HepG2 (cell line): ENCODE results near the gene STH. TPM values are rescaled to one million over a fixed set of nuclear protein-coding genes. Genes with fewer than 3 reads are reported as not detected.

Experiments used
- ATAC-seq: fragments of 200-7000 bp; cut with Tn5 transposase; 3 replicates; pipeline ENCODE4 v1.9.1; 2020; ENCODE audit warnings: mild to moderate bottlenecking, moderate library complexity
- BruUV-seq: library from RNA; stranded (reverse); fragments of 400-500 nt; replicated peaks from 2 replicates; lab custom pipeline; 2021; lab: Mats Ljungman, UMichigan
- CTCF ChIA-PET: fragments of 300-600 bp; formaldehyde crosslinking; extraction: SDS; loops from one replicate; lab custom pipeline; 2021; ENCODE audit warnings: low total read pairs, inconsistent platforms, low intra/inter-chr PET ratio; lab: Yijun Ruan, JAX
- POLR2A ChIA-PET: fragments of 350-600 bp; sonication (Branson Sonifier 250); formaldehyde crosslinking; loops from one replicate; lab custom pipeline; 2020; ENCODE audit warnings: antibody characterized with exemption, inconsistent platforms; lab: Yijun Ruan, JAX
- DNase-seq: peaks from one replicate; pipeline ENCODE4 v3.0.0-alpha.2; 2015; ENCODE audit warnings: low spot score
- FAIRE-seq: peaks from 3 replicates; lab custom pipeline; 2011; peaks lifted over from hg19 to GRCh38; lab: Jason Lieb, UNC
- H2AFZ ChIP-seq: one replicate; pipeline ENCODE4 v1.6.1; 2011; ENCODE audit warnings: low read length, inconsistent platforms
- H3K27ac ChIP-seq: fragments of 300-600 bp; 3 replicates; pipeline ENCODE4 v1.8.0; 2011; ENCODE audit warnings: mixed run types, mild to moderate bottlenecking, mixed read lengths, low read length, inconsistent platforms; ENCODE audit not compliant: insufficient read depth; ENCODE audit errors: extremely low read length
- H3K27me3 ChIP-seq, 2 experiments: fragments of 200-600 bp in 1 of 2; 2 replicates in 1 of 2; 3 replicates in 1 of 2; pipeline versions ENCODE4 v1.6.0 to v1.8.0; 2011; ENCODE audit warnings: low read length in 2 of 2, mild to moderate bottlenecking in 2 of 2, moderate library complexity in 2 of 2, inconsistent platforms in 1 of 2; ENCODE audit not compliant: insufficient read depth in 2 of 2, control insufficient read depth in 1 of 2
- H3K36me3 ChIP-seq, 2 experiments: fragments of 200-600 bp in 1 of 2; replicated peaks in 1 of 2; 2 replicates in 1 of 2; 3 replicates in 1 of 2; pipeline versions ENCODE4 v1.5.1 to v1.8.0; 2011; ENCODE audit warnings: low read length in 2 of 2, inconsistent platforms in 1 of 2; ENCODE audit not compliant: insufficient read depth in 2 of 2, control insufficient read depth in 1 of 2
- H3K4me1 ChIP-seq: 2 replicates; pipeline ENCODE4 v1.5.1; 2012; ENCODE audit warnings: low read length, inconsistent platforms; ENCODE audit not compliant: insufficient read depth
- H3K4me2 ChIP-seq: 2 replicates; pipeline ENCODE4 v1.6.0; 2011; ENCODE audit warnings: low read depth, low read length, inconsistent platforms
- H3K4me3 ChIP-seq, 3 experiments: fragments of 200-600 bp in 1 of 3; sonication (generic), shearing (Covaris generic) in 1 of 3; replicated peaks in 1 of 3; 2 replicates each; pipeline ENCODE4 v1.5.1; 2011 to 2016; ENCODE audit warnings: low read length in 3 of 3, inconsistent platforms in 2 of 3, low read depth in 2 of 3, mild to moderate bottlenecking in 2 of 3, control low read depth in 1 of 3, mixed read lengths in 1 of 3; ENCODE audit not compliant: insufficient read depth in 1 of 3
- H3K79me2 ChIP-seq: one replicate; pipeline ENCODE4 v1.6.1; 2011; ENCODE audit warnings: low read length, inconsistent platforms; ENCODE audit not compliant: insufficient read depth
- H3K9ac ChIP-seq: 2 replicates; pipeline ENCODE4 v1.6.0; 2011; ENCODE audit warnings: mild to moderate bottlenecking, low read depth, low read length, inconsistent platforms; ENCODE audit not compliant: insufficient read depth
- H3K9me3 ChIP-seq: 2 replicates; pipeline ENCODE4 v1.5.1; 2012; ENCODE audit warnings: mild to moderate bottlenecking, low read length
- H4K20me1 ChIP-seq: 2 replicates; pipeline ENCODE4 v1.6.0; 2011; ENCODE audit warnings: inconsistent platforms, mild to moderate bottlenecking, low read length, moderate library complexity; ENCODE audit not compliant: insufficient read depth
- PPARG ChIP-seq: conservative IDR thresholded peaks from 2 replicates; pipeline ENCODE4 v1.6.1; 2016; ENCODE audit warnings: missing biosample characterization, missing genetic modification reagents
- RBM22 ChIP-seq: fragments of 200-400 bp; formaldehyde crosslinking; optimal IDR thresholded peaks from 2 replicates; pipeline ENCODE3; 2017; ENCODE audit warnings: mild to moderate bottlenecking, low read length, moderate library complexity
- ZNF12 ChIP-seq: sonication (generic); formaldehyde crosslinking; IDR thresholded peaks from 2 replicates; pipeline ENCODE4 v1.5.0; 2020; ENCODE audit warnings: missing genetic modification reagents
- WGBS: methylation state at CpG from one replicate; pipeline ENCODE4 v1.1.6; 2017; ENCODE audit warnings: low lambda C conversion rate; 5-methylcytosine and 5-hydroxymethylcytosine counted together
- in situ Hi-C: cut with HindIII; loops from 2 replicates; pipeline ENCODE4 v1.10.0; 2017; ENCODE audit warnings: low pct_unique_long_range_greater_than_20kb; ENCODE audit not compliant: extremely low pct_ligation_motif_present
- intact Hi-C: fragments of 100-400 bp; cut with micrococcal nuclease; formaldehyde crosslinking; loops from one replicate; pipeline ENCODE4 v1.10.0; 2022; ENCODE audit not compliant: unreplicated experiment
- polyA plus RNA-seq, 8 experiments: library from polyadenylated mRNA; depleted of rRNA in 3 of 8; stranded (reverse) in 7 of 8; unstranded in 1 of 8; fragments of >200 nt; fragmentation: Illumina TruSeq in 4 of 8; extraction: Trizol in 4 of 8; gene quantifications; 2 replicates each; pipeline versions ENCODE4 v1.2.1 to v1.2.3, GENCODE V29; 2011 to 2016; ENCODE audit warnings: low read depth in 4 of 8, missing spikeins in 1 of 8, mixed read lengths in 1 of 8; ENCODE audit not compliant: insufficient read depth in 1 of 8
- total RNA-seq, 5 experiments: library from RNA; depleted of rRNA; stranded (reverse); fragments of >200 nt; fragmentation: Illumina TruSeq; extraction: Trizol; gene quantifications; 2 replicates each; pipeline ENCODE4 v1.2.3, GENCODE V29; 2016; ENCODE audit warnings: low read depth in 1 of 5

Gene STH
- total and polyA plus RNA-seq, 2 of the 13 experiments (the other 11 are each of a cell fraction or from before 2014, with no cell fraction given) = not detected

DNA sequence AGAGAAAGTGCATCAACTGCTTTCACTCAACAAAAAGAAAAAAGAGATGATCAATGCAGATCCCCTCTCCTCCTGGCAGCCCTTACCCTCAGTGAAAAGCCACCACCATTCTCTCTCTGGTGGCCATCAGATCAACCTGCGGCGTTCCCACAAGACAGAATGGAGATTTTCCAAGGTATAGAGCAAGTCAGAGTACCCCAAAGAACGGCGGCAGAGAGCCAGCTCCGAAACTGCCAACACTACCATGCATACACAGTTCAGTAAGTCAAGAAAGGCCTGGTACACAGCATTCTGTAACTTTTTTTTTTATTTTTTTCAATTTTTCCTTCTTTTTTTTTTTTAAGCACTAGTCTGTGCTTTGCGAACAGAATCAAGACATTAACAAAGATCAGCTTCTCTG lies 30.6 kb downstream of the STH start:
- no peak for ATAC-seq
- CTCF ChIA-PET = no interaction called here
- H3K79me2 ChIP-seq = no peaks in the 10 kb centered on the region
- H3K9me3 ChIP-seq = no peaks in the 10 kb centered on the region
- H2AFZ ChIP-seq = no peak overlapping the region
- H3K36me3 ChIP-seq = peaks cover 46 to 75% of the 10 kb centered on the region in 2 experiments
- H3K4me3 ChIP-seq = no peak overlapping the region
- H3K4me1 ChIP-seq = no peaks in the 10 kb centered on the region
- H3K4me2 ChIP-seq = no peak overlapping the region
- POLR2A ChIA-PET = no interaction called here
- 99% methylated on average over 6 of the region's 6 CpGs for WGBS
- TF ChIP-seq RBM22 (peak; percentile 77), PPARG (CRISPR knock-in tag) (no peak)
- TF ChIP-seq, all 625 proteins: peak for 1
- in situ Hi-C loops (no loop called here), intact Hi-C loops (no loop called here)
- Histone ChIP-seq H3K27me3 (no peaks in the 10 kb centered on the region), H4K20me1 (no peaks in the 10 kb centered on the region), H3K9ac (no peak overlapping the region), H3K27ac (no peak overlapping the region)
- DNase-seq (no peak), FAIRE-seq (no peak)
- BruUV-seq = no TSS peak

DNA sequence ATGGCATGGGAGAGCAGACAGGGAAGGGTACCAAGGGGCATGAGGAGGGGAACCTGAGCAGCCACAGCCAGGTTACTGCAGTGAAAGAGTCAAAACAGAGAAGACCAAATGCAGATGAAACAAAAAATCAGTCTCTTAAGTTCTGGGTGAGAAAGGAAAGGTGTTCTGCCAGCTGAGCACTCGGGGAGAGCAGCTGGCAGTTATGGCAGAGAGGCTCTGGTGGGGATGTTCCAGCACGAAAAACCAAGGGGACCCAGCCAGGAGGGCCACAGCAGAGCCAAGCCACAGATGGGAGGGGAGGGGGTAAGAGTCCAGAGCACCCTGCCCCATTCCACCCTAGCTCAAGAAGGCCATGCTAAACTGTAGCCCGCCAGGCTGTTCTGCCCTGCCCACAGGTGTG lies 31.7 kb downstream of the STH start:
- Histone ChIP-seq H3K36me3 (peaks cover 53 to 86% of the 10 kb centered on the region in 2 experiments), H3K9ac (no peak overlapping the region), H2AFZ (no peak overlapping the region), H3K27ac (no peak overlapping the region), H3K27me3 (no peaks in the 10 kb centered on the region), H3K9me3 (no peaks in the 10 kb centered on the region), H3K79me2 (no peaks in the 10 kb centered on the region), H3K4me2 (no peak overlapping the region), H3K4me1 (no peaks in the 10 kb centered on the region), H4K20me1 (no peaks in the 10 kb centered on the region), H3K4me3 (no peak overlapping the region)
- in situ Hi-C loops (no loop called here), intact Hi-C loops (no loop called here)
- FAIRE-seq (no peak), DNase-seq (no peak), ATAC-seq (no peak; the same call in 2 of the 3 replicates)
- WGBS = 98% methylated on average over 3 of the region's 3 CpGs
- ChIA-PET POLR2A (no interaction called here), CTCF (no interaction called here)
- TF ChIP-seq ZNF12 (CRISPR knock-in tag) (no peak), RBM22 (peak; percentile 19)
- no TSS peak for BruUV-seq
